Fibroblast of mammary gland (primary cell): ENCODE data around the gene PPP1R16B.

ENCODE experiments used
- DNase-seq: peaks from one replicate; pipeline ENCODE4 v3.0.0-alpha.2; 2010; ENCODE audit warnings: low read depth
- H3K4me3 ChIP-seq: 2 replicates; pipeline ENCODE4 v1.5.1; 2011; ENCODE audit warnings: low read depth, mild to moderate bottlenecking, low read length, moderate library complexity; ENCODE audit not compliant: control insufficient read depth
- CTCF ChIP-seq: conservative IDR thresholded peaks from 2 replicates; pipeline ENCODE4 v1.5.1; 2011; ENCODE audit warnings: low read depth, low read length, inconsistent platforms; ENCODE audit not compliant: control insufficient read depth, insufficient read depth

The PPP1R16B gene

GRCh38 chr20:38935967-38936407 lies 130.5 kb downstream of the PPP1R16B start:
- no peak for TF ChIP-seq CTCF
- no peak overlapping the region for H3K4me3 ChIP-seq
- no peak for DNase-seq

GRCh38 chr20:38937000-38937399 lies 131.5 kb downstream of the PPP1R16B start:
- DNase-seq = no peak
- no peak for TF ChIP-seq CTCF
- H3K4me3 ChIP-seq = no peak overlapping the region

GRCh38 chr20:38937978-38938473 lies 132.5 kb downstream of the PPP1R16B start:
- no peak overlapping the region for H3K4me3 ChIP-seq
- no peak for TF ChIP-seq CTCF
- no peak for DNase-seq

- DNase-seq = no peak
- H3K4me3 ChIP-seq = no peak overlapping the region
- no peak for TF ChIP-seq CTCF
Measured at GRCh38 chr20:38939686-38940085, 134.2 kb downstream of the PPP1R16B start.

DNA sequence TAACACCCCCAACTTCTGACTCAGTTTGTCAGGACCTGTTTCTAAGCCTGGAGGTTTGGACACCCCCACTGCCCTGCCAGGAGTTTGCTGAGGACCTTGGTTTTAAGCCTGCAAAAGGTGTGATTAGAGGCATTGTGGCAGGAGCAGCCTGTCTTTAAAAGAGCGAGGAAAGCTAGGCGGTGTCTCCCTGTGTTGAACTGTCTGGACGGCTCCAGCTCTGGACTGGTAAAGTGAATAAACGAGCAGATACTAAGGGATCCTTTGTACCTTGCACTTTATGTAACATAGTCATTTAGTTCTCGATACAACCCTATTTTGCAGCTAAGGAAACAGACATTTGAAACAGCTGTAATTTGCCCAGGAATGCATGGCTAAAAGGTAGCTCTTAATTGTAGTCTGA lies 135.1 kb downstream of the PPP1R16B start:
- H3K4me3 ChIP-seq = no peak overlapping the region
- no peak for TF ChIP-seq CTCF
- DNase-seq = no peak

DNA sequence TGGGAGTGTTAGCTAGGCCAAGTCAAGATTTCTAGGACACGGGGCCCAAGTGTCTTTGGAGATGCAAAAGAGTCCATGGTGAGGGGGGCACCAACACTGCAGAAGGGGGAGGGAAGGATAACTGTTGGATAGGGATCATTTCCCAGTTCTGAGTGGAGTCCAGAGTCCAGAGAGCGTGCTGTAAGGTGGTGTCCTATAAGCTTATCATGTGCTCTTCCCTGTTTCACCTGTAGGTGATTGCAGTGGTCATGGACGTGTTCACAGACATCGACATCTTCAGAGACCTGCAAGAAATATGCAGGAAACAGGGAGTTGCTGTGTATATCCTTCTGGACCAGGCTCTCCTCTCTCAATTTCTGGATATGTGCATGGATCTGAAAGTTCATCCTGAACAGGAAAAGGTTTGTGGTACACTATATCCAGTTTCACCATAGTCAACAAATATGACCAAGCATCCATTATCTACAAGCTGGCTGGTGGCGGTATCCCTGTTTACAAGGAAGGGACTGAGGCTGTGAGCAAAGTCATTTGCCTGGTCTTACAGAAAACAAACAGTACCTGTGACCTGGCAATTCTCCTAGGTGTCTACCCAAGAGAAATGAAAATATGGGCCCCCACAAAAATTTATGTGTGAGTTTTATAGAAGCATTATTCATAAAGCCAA lies 136.4 kb downstream of the PPP1R16B start:
- TF ChIP-seq CTCF = no peak
- no peak for DNase-seq
- no peak overlapping the region for H3K4me3 ChIP-seq
